LNCaP clone FGC (cell line): ENCODE measurements around the gene PLA2R1.

Source experiments
- DNase-seq: peaks from one replicate; pipeline ENCODE4 v3.0.0-alpha.2; 2011; ENCODE audit warnings: low read depth
- H3K4me3 ChIP-seq: 2 replicates; pipeline ENCODE4 v1.5.1; 2011; ENCODE audit warnings: mild to moderate bottlenecking, low read depth, low read length, control low read depth
- CTCF ChIP-seq: IDR thresholded peaks from 2 replicates; pipeline ENCODE4 v1.5.1; 2012; ENCODE audit warnings: mild to moderate bottlenecking; ENCODE audit not compliant: control insufficient read depth, insufficient read depth; ENCODE audit errors: extremely low read depth

The PLA2R1 gene

DNA sequence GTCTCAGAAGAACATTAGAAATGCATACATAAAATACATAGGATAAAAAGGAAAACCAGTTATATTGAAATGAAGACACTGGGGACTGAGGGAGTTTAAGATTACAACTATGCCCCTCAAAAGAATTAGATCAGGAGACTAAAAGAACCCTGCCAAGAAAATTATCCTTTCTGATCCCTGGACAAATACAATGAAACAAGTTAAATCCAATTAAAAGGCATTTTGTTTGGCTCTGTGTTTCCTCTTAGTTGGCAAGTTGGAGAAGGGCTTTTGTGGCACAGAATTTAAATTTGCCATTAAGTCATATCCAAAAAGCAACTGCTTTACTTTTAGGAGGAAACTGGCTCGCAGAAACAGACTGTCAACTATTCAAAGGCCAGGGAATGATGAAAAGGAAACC is 165.3 kb downstream of the PLA2R1 start:
- no peak for TF ChIP-seq CTCF
- no peak for DNase-seq
- no peak overlapping the region for H3K4me3 ChIP-seq

DNA sequence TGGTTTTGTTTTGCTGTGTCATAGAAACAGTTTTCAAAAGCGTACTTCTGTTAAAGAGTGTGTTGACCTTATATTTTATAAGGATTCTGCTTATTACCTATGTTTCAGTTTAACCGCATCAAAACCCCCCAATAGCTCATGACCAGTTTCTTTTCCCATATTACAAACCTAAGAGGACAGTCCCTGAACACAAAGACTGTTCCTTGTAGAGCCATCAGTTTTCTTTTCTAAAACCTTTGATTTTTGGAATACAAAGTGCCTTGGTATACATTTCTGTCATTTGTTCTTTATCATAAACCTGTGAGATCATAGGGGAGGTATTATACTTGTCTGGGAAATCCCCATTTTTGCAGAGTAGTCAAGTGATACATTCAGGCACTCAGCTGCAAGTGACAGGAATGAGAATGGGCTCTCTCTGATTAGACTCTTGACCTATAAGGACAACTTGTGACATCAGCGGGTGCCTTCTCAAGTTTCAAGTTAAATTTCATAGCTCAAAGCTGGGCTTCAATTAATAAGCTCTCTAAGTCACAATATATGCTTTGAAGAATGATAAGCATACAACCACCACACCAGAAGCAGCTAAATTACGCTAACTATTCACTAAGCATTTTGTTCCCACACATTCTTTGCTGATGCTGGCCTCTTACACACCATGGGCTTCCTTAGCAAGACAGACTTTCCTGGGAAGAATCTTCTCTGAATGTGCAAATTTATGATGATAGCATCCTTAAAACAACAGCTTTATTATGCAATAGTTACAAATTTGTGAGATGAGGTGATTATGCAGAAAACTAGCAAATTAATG is 167.0 kb downstream of the PLA2R1 start:
- H3K4me3 ChIP-seq, result no peak overlapping the region
- no peak for DNase-seq
- TF ChIP-seq CTCF, result no peak

GRCh38 chr2:159894145-159894838 is 168.1 kb downstream of the PLA2R1 start:
- DNase-seq, result no peak
- TF ChIP-seq CTCF, result no peak
- no peak overlapping the region for H3K4me3 ChIP-seq

DNA sequence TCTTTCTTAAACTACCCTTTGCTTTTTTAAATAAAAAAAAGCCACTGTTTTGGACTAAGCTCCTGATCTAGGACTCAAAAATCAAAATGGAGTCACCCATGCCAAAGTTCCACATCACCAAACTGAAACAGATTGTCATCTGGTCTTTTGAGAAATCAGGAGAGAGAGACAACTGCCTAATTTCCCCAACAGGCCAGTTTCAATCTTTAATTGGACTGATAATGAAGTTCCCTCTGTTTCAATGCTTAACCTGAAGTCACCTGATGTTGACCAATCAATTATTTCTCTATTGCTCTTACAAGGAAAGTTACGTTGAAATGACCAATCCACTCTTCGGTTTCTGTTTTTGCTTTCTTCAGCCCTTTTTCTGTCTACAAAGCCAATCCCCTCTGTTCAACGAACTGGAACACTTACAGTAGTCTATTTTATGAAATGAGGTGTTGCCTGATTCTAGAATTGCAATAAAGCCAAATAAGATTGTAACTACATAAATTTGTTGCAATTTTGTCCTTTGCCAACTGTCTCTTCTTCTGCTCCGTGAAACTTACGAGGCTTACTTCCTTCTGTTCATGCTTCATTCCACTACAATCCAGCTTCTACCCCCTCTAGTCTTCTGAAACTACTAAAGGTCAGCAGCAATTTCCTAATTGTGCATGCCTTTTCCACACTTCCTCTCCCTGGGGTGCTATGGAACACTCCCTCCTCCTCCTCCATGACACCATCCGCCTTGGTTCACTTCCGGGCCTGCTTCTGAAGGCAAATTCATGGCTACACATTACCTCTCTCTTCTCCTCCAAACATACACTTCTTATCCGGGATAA is 169.2 kb downstream of the PLA2R1 start:
- H3K4me3 ChIP-seq, result no peak overlapping the region
- no peak for DNase-seq
- no peak for TF ChIP-seq CTCF

- DNase-seq, result no peak
- no peak overlapping the region for H3K4me3 ChIP-seq
- TF ChIP-seq CTCF, result no peak
Observed at GRCh38 chr2:159891917-159892730, 170.3 kb downstream of the PLA2R1 start.

- H3K4me3 ChIP-seq, result no peak overlapping the region
- DNase-seq, result no peak
- no peak for TF ChIP-seq CTCF
Observed at GRCh38 chr2:159891267-159891588, 171.2 kb downstream of the PLA2R1 start.
